HG02642 (cell line): ENCODE results near the gene CRKL.
"Not testable (repeated sequence)": the region's sequence is repeated elsewhere in the genome, so short reads cannot be mapped to it uniquely, and the experiment has no call there.

Experiments used
- ATAC-seq: cut with Tn5 transposase; IDR thresholded peaks from one replicate; pipeline ENCODE4 v1.9.1; 2021; ENCODE audit warnings: mild to moderate bottlenecking; ENCODE audit not compliant: unreplicated experiment, poor library complexity

Gene CRKL

GRCh38 chr22:20901093-20902033 lies 15.8 kb upstream of the CRKL start:
- not testable (repeated sequence) for ATAC-seq

GRCh38 chr22:20903093-20903492 lies 14.1 kb upstream of the CRKL start:
- ATAC-seq, result no peak

- ATAC-seq, result no peak
These were observed 12.9 kb upstream of the CRKL start for GRCh38 chr22:20904008-20904979.

- no peak for ATAC-seq
These were observed 12.2 kb upstream of the CRKL start for GRCh38 chr22:20904980-20905355.

- ATAC-seq, result no peak
These were observed 11.5 kb upstream of the CRKL start for GRCh38 chr22:20905415-20906386.

- ATAC-seq, result no peak
These were observed 10.8 kb upstream of the CRKL start for GRCh38 chr22:20906387-20906767.

GRCh38 chr22:20908717-20909116 lies 8.5 kb upstream of the CRKL start:
- not testable (repeated sequence) for ATAC-seq

GRCh38 chr22:20909543-20910303 lies 7.5 kb upstream of the CRKL start:
- no peak for ATAC-seq

GRCh38 chr22:20912494-20912893 lies 4.7 kb upstream of the CRKL start:
- no peak for ATAC-seq

- no peak for ATAC-seq
These were observed 1.5 kb downstream of the CRKL start for GRCh38 chr22:20918663-20919218.

GRCh38 chr22:20919718-20920117 lies 2.5 kb downstream of the CRKL start:
- ATAC-seq, result no peak

GRCh38 chr22:20920881-20921203 lies 3.6 kb downstream of the CRKL start:
- no peak for ATAC-seq

- no peak for ATAC-seq
These were observed 5.0 kb downstream of the CRKL start for GRCh38 chr22:20922141-20922751.

- no peak for ATAC-seq
These were observed 9.0 kb downstream of the CRKL start for GRCh38 chr22:20926243-20926642.

GRCh38 chr22:20927940-20928572 lies 10.8 kb downstream of the CRKL start:
- no peak for ATAC-seq

- ATAC-seq, result no peak
These were observed 11.4 kb downstream of the CRKL start for GRCh38 chr22:20928573-20928967.

GRCh38 chr22:20930004-20930403 lies 12.8 kb downstream of the CRKL start:
- no peak for ATAC-seq

- ATAC-seq, result not testable (repeated sequence)
These were observed 13.2 kb downstream of the CRKL start for GRCh38 chr22:20930435-20930834.
